AG08396 (cell line): ENCODE results near the gene PTPRJ.
A peak's percentile ranks its signal among the peaks of the same experiment; 100 is the strongest.

ENCODE experiments used
- DNase-seq: peaks from one replicate; pipeline ENCODE4 v3.0.0; 2012; ENCODE audit warnings: low spot score, mixed read lengths

Gene PTPRJ

DNA sequence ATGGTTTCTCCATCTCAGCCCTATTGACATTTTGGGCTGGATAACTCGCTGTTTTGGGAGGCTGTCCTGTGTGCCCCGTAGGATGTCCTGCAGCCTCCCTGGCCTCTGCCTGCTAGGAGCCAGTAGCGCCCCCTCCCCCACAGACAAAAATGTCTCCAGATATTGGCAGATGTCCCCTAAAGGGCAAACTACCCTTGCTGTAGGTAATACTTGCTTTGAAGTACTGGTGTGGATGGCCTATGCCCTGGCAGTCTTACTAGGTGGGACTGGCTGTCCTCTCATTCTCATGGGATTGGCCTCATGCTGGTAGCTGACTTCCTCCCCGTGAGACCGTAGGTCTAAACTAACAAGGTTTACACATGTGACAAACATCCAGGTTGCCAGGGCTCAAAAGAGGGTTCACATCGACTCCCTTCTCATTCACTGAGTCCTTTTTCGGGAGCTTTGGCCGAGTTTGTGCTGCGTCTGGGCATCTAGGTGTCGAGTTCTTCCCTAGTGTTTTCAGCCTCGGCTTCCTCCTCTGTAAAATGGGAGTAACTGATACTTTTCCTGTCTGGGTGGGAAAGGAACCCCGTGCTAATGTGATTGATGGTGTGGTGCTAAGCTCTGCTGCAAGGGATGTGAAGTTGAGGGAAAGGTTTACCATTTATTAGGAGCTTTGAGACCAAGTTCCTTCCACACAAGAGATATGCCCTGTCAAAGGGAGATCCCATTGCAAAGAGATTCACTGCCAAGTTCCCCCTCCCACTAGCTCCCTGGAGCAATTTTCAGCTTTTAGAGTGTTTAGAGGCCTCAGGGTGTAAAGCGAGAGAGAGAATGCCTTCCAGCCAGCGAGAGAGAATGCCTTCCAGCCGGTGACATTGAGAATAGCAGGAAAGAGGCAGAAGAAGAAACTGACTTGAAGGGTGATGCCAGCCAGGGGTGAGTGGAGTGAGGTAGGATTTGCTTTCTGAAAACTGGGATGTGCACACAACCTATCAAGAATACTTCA lies 17.0 kb downstream of the PTPRJ start:
- DNase-seq: no peak

DNA sequence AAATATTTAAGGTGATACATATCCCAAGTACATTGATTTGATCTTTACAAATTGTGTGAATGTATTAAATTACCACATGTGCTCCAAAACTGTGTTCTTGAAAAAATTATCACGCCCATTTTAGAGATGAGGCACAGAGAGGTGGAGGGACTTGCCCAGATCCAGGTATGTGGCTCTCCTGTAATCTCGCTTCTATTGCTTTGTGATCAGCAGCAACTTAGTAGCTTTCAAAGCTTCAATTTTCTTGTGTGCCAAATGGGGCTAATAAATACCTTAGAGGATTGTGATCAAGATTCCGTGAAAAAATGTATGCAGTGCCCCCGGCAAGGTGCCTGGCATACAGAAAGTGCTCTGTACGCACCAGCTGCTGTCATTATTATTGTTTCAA lies 18.0 kb downstream of the PTPRJ start:
- no peak for DNase-seq

DNA sequence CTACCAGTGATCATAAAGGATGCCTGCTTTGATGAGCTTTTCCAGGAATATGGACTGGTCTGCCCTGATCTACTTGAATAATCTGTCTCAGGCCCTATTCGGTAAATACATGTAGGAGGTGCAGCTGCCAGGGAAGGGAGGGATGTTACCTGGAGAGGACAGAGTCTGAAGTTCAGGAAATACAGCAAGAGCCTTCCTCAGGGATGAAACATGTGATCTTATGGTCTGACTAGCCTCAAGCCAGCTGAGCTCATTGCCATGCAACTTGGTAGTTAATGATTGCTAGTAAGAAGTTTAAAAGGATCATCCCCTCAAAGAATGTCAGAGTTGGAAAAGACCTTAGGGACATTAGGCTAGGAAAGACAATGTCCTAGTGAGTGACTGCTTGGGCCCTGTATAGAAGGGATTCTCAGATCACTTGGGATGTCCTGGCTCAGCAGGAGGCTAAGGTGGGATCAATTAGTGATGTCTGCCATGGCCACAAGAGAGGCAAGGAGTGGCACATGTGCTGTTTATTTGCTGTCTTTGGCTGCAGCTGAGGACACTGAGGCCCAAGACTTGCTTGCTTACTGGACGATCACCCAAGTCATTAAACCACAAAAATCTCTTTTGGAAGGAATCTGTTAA lies 18.5 kb downstream of the PTPRJ start:
- no peak for DNase-seq

DNA sequence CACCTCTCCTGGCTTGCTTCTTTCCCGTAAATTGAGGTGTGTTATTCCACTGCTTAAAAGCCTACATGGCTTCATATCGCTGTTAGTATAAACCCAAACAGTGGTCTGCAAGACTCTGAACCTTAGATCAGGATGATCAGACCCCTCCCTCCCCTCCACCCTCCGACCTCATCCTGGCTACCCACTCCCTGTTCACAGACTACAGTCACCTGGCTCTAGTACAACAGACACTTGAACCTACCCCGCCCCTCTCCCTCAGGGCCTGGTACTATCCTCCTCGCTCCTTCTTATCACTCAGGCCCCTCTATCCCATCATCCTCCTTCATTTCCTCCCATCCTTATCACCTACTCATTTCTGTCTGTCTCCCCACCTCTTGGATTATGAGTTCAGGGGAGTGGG lies 20.1 kb downstream of the PTPRJ start:
- no peak for DNase-seq

DNA sequence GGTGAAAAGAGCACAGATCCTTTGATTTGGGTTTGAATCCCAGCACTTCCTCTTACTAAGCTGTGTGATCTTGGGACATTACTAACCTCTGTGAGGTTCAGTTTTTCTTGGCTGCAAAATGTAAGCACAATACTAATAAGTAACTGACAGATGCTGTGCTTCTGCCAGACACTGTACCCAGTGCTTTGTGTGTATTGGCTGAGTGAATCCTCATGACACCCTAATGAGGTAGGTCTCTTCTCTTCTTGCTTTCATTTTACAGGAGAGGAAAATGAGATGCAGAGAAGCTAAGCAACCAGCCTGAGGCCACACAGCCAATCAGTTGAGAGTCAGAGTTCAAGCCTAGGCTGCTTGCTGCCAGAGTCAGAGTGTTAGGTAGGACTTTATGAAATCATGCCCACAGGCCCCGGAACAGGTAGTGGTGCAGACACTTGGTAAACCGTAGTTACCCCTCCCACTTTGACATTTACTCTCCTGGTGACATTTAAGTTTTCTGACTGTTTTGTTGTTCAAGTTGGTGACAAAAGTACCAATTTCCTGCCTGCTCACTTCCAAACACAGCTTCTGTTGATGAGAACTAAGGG lies 21.2 kb downstream of the PTPRJ start:
- peak; percentile 53 for DNase-seq

DNA sequence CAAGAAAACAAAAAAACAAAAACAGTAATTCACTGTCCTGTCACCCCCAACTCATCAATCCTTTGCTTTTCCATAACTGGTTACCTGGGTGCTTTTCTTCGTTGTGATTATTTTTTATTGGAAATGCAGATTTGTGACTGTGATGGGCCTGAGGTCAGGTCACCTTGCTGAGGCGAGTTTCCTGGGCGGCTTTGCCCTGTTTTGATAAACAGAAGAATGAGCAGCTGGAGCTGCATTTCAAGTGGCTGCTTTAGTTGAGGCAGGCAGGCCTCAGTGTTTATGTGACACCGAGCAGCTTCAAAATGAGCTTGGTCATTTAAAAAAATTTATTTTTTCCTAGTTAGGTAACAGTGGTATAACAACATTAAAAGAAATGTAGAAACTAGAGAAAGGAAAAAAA lies 22.2 kb downstream of the PTPRJ start:
- no peak for DNase-seq

DNA sequence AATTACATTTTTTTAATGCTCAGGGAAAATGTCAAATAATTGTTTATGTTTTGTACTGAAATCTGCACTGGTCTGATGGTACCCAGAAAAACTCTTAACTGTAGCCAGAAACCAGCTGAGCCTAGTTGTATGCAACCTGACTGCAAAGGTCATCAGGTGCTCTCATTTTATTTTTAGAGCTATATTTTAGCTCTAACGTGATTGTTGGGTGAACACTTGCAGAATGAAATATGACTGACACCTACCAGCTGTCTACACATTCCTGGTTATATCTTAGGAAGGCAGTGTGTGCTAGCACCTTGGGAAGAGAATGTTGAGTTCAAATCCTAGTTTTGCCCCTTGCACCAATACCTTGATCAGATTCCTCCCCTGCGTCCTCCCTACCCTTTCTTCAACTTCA lies 23.6 kb downstream of the PTPRJ start:
- no peak for DNase-seq

DNA sequence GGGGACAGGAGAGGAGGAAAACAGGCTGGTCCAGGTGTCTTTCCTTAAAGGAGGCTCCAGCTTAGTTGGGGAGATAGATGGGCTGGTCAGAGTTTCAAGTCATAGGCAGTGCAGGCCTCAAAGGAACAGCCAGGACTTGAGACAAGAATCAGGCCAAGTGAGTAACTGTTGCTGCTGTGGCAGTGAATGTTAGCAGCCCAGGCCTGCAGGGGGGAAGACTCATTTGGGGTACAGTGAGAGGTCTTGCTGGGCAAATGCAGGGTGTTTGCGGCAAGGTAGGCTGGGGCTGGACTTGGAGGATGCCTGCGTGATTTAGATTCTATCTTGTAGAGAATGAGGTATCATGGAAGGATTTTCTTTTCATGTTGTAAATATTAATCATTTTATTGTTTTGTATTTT lies 24.1 kb downstream of the PTPRJ start:
- no peak for DNase-seq

DNA sequence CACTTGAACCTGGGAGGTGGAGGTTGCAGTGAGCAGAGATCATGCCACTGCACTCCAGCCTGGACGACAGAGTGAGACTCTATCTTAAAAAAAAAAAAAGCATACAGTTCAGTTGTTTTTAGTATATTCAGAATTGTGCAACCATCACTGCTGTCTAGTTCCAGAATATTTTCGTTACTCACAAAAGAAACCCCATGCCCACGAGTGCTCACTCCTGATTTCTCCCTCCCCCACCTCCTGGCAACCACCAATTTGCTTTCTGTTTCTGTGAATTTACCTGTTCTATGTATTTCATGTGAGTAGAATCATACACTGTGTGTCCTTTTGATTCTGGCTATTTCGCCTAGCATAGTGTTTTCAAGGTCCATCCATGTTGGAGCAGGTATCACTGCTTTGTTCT lies 24.8 kb downstream of the PTPRJ start:
- no peak for DNase-seq

DNA sequence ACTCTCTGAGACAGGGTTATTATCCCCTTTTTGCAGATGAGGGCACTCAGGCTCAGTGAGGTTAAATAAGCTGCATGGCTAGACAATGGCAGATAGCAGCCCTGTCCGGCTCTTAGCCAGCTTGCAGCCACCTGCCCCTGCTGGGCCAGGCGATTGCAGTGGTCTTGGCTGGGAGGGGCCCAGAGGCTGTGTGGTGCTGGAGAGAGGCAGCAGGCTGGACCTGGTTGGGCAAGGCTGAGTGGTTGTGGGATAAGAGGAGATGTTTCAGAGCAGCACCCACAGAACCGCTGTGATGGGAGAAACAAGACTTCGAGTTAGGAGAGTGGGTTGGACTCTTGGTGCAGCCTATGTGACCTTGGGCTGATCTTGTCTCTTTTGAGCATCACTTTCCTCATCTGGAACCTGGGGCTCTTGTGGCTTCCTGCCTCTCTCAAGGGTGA lies 25.5 kb downstream of the PTPRJ start:
- DNase-seq: no peak

DNA sequence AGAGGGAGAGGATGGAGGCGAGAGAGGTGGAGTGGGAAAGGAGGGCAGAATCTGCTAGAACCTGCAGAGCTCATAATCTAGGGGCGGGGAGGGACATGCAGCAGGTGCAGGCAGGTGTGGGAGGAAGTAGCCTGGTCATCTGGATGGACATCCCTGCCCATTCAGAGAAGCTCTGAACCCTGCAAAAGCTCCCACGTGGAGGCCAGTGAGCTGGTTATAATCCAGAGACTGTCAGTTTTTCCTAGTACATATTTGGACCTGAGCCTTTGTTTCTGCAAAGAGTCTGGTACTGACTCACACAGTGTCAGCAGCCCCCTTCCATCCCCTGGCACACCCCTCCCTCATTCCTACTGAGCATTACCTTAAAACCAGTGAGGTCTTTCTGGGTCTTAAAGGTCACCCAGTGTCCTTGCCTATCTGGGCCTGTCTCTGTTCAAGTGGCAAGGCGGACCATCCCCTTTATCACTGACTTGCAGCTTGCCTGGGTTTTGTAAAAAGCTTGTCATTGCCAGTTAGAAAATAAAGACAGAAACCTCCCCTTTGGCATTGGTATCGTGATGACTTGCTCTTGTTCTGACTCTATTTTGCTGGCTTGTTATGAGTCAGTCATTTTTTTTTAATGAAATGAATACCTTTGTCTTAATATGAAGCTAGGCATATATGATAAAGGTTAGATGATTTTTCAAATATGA lies 26.1 kb downstream of the PTPRJ start:
- peak; percentile 56 for DNase-seq

DNA sequence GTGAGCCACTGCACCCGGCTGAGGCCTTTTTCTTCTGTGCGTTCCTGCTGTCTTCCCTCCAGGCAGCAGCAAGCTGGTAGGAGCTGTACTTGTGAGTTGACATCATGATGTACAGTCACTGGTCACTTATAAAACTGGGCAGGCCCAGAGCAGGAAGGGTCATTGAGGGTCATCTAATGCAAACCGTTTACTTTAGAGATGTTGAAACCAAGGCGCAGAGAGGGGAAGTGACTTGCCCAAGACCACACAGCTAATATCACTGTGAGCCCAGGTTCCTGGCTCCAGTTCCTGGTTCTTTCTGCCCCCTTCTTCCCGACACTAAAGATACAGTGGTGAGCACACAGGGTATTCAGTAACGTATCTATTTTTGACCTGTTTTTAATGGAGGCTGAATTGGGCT lies 27.3 kb downstream of the PTPRJ start:
- no peak for DNase-seq

DNA sequence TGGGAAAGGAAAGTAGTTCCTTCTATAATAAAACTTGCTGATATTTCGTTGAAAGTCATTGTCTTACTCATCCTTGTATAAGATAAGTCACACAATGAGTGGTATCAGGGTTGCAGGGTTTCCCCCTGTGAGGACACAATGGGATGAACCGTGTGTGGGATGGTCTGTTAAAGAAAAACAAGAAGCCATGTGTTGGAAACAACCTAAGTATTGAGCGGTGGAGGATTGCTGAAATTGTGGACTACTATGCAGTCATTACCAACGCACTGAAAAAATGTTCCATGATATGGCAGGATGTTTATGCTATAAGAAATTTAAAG lies 28.6 kb downstream of the PTPRJ start:
- DNase-seq: no peak

DNA sequence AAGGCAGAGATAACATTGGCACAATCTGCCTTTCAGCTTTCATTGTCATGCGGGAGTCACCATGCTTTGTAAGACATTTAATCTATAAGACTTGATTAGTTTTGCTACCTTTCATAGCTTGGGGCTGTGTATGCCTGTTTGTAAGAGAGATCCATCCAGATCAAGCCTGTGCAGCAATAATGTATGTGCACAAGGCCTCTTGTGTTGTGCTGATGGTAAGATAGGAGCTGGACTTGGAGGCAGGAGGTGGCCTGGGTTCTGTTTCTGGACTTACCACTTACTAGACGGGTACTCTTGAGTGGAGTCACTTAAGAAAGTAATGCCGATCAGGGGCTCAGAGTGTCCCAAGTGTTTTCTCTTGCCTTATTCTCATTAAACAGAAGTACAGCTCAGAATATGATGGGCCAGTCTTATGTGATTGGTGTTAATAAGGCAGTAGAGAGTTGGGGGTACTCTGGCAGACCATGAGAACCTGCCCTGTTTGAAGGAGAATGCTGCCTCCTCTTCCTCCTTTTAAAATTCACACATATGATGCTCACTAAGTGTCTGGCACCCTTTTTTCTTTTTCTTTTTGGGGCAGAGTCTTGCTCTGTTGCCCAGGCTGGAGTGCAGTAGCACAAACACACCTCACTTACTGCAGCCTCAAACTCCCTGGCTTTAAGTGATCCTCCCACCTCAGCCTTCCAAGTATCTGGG lies 30.9 kb downstream of the PTPRJ start:
- DNase-seq: no peak

DNA sequence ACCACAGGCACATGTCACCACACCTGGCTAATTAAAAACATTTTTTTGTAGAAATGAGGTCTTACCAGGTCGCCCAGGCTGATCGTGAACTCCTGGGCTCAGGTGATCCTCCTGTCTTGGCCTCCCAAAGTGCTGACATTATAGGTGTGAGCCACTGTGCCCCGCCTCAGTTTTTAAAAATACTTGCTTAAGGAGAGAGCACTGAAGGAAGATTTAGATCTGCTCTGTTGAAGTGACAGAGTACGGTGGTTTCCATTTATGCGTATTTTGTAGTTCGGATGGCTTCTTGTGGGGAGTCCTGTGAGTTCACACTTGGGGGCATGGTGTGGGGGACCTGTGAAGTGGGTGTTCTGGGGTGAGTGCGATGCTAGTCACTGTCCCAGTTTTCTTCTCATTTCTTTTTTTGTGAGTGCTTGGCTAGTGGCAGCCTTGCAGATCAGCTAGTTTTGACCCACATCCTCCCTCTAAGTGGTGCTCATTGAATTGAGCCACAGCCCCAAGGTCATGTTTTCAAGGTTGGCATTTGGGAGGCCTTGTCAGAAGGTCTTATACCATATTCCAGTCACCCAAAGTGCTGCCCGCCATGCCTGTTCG lies 31.5 kb downstream of the PTPRJ start:
- DNase-seq: no peak

DNA sequence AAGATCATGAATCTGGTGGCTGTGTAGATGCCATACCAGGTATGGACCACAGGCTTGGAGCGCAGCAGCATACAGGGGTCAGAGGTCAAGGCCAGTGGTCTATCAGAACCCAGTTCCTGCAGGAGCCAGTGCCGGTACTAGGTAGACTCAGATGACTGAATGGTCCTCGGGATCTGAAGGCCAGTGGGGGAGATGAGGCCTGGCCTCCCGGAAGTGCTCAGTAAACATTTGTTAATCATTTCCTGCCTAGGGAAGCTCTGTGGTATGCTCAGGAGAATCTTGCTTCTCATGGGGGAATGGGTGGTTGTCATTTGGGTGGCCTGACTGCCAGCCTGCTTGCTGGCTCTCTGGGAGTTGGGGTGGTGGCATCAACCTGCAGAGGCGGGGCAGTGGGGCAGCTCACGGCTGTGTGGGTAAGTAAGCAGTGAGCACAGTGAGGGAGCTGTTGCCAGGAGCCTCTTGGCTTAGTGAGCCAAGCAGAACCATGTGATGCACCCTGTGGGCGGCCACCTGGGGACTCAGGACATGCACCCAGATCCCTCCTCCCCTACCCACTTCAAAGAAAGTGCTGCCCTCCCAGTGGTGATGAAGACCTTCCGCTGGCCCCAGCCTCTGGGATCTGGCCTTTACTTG lies 33.0 kb downstream of the PTPRJ start:
- peak; percentile 37 for DNase-seq

DNA sequence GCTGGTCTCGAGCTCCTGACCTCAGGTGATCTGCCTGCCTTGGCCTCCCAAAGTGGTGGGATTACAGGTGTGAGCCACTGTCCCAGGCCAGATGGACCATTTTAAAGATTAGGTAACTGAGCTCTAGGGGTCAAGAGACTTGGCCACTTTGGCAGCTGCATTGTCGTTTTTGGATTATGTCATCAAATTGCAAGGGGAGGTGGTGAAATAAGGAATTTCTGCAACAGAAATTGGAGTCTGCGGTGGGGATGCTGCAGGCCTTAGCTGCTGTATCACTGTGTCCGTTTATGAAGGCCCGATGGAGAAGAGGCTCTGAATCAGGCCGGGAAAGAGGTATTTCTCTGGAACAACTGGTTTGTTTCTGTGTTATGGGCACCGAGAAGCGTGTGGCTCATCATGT lies 34.6 kb downstream of the PTPRJ start:
- no peak for DNase-seq

DNA sequence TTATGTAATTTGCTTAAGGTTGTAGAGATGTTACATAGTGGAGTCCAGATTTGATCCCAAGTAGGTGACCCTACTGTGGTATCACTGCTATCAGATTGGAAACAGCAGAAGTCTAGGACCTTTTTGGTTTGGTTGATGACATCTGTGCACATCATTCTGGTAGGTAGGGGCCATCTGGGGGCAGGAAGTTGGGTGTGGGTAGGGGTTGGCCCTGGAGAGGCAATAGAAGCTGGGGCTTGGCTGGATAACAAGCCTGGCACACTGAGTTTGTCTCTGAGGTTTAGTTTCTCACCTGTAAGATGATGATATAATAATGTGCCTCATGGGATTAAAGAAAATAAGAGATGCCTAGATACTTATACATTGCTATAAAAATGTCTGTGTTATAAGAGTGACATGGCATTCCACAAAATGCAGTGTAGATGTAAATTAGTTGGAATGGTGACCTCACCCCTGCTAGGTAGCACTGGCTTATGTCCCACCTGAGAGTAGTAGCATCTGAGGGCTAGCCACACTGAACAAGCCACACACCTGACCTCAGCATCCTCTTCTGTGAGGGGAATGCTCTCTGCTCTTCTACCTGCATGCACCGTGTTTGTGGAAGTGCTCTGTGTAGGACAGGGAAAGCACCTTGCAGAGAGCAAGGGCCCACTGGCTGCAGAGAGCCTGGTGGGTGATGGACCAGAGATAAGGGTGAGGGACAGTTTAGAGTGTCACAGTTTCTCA lies 36.9 kb downstream of the PTPRJ start:
- no peak for DNase-seq

DNA sequence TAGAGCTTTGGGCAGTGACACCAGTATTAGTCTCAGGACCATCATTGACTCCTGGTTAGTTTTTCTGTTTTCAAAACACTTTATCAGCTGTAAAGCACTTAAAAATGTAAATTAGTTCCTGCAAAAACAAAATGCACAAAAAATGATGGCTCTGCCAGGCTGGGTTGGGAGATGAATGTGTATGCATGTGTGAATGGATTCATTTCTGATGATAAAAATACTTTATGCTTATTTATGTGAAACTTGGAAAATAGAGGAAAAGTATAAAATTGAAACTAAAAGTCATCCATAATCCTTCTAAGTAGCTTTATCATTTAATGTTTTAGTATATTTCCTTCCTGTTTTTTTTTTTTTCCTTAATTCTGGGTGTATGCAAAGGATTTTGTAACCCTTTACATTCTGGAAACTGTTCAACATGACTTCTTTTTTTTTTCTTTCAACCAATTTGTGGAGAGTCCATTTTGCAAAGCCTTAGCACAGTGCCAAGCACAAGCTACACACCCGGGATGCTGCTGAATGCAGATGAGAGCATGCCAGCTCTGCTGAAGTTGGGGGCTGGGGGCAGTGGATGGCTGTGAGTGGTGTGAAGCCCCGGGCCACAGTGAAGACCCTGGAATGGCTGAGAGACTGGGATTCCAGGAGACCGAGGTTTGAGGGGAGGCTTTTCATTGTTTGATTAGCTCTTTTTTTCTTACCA lies 37.6 kb downstream of the PTPRJ start:
- DNase-seq: no peak
